Endothelial cell of umbilical vein (primary cell): ENCODE measurements around the gene DYRK3. TPM values are rescaled to one million over a fixed set of nuclear protein-coding genes. Genes with fewer than 3 reads are reported as not detected.

Experiments used
- BruUV-seq: library from RNA; stranded (reverse); fragments of 400-500 nt; replicated peaks from 2 replicates; lab custom pipeline; 2021; lab: Mats Ljungman, UMichigan
- CTCF ChIA-PET: fragments of 300-600, 350-600 bp; sonication (Branson Sonifier 250); formaldehyde crosslinking; loops from one replicate; lab custom pipeline; 2021; ENCODE audit warnings: antibody characterized with exemption, inconsistent platforms; lab: Charles Lee
- POLR2A ChIA-PET: fragments of 300-600, 350-600 bp; sonication (Branson Sonifier 250); formaldehyde crosslinking; loops from one replicate; lab custom pipeline; 2021; ENCODE audit warnings: antibody characterized with exemption, inconsistent platforms; lab: Charles Lee
- DNase-seq: peaks from one replicate; pipeline ENCODE4 v3.0.0-alpha.2; 2011; ENCODE audit warnings: low read depth, low spot score
- FAIRE-seq: peaks from 2 replicates; lab custom pipeline; 2011; peaks lifted over from hg19 to GRCh38; lab: Jason Lieb, UNC
- H2AFZ ChIP-seq: 2 replicates; pipeline ENCODE4 v1.6.0; 2012; ENCODE audit warnings: low read depth, low read length, control low read depth, inconsistent platforms
- H3K27ac ChIP-seq: 2 replicates; pipeline ENCODE4 v1.5.1; 2011; ENCODE audit warnings: low read depth, mild to moderate bottlenecking, control low read depth, low read length, moderate library complexity; ENCODE audit not compliant: insufficient read depth
- H3K27me3 ChIP-seq, 2 experiments: 2 replicates each; pipeline versions ENCODE4 v1.6.0 to v1.6.1; 2011; ENCODE audit warnings: low read length in 2 of 2, mixed read lengths in 1 of 2; ENCODE audit not compliant: control insufficient read depth in 2 of 2, insufficient read depth in 2 of 2
- H3K36me3 ChIP-seq, 2 experiments: 2 replicates in 1 of 2; 3 replicates in 1 of 2; pipeline ENCODE4 v1.5.1; 2011; ENCODE audit warnings: low read length in 2 of 2, mild to moderate bottlenecking in 1 of 2, moderate library complexity in 1 of 2; ENCODE audit not compliant: control insufficient read depth in 2 of 2, insufficient read depth in 2 of 2; ENCODE audit errors: extremely low read depth in 1 of 2
- H3K4me1 ChIP-seq: 3 replicates; pipeline ENCODE4 v1.5.1; 2011; ENCODE audit warnings: mild to moderate bottlenecking, low read length; ENCODE audit not compliant: control insufficient read depth, insufficient read depth; ENCODE audit errors: extremely low read depth
- H3K4me2 ChIP-seq: 2 replicates; pipeline ENCODE4 v1.6.1; 2011; ENCODE audit warnings: low read length, control low read depth, mixed read lengths; ENCODE audit not compliant: insufficient read depth
- H3K4me3 ChIP-seq, 3 experiments: fragments of 200-600 bp in 1 of 3; sonication (generic), shearing (Covaris generic) in 1 of 3; replicated peaks in 1 of 3; 2 replicates each; pipeline ENCODE4 v1.5.1; 2011 to 2016; ENCODE audit warnings: control low read depth in 3 of 3, low read length in 3 of 3, mild to moderate bottlenecking in 2 of 3, inconsistent platforms in 1 of 3, low read depth in 1 of 3, moderate library complexity in 1 of 3; ENCODE audit not compliant: insufficient read depth in 1 of 3
- H3K79me2 ChIP-seq: 2 replicates; pipeline ENCODE4 v1.6.0; 2012; ENCODE audit warnings: low read length, inconsistent platforms; ENCODE audit not compliant: control insufficient read depth, insufficient read depth
- H3K9ac ChIP-seq: replicated peaks from 2 replicates; pipeline ENCODE3; 2011; ENCODE audit warnings: low read length, control low read depth; ENCODE audit not compliant: insufficient read depth; ENCODE audit errors: extremely low read depth
- H3K9me1 ChIP-seq: replicated peaks from 3 replicates; pipeline ENCODE4 v1.6.0; 2011; ENCODE audit warnings: mild to moderate bottlenecking, low read length; ENCODE audit not compliant: control insufficient read depth, insufficient read depth; ENCODE audit errors: extremely low read depth
- H3K9me3 ChIP-seq: replicated peaks from 2 replicates; pipeline ENCODE4 v1.5.1; 2012; ENCODE audit warnings: low read length, inconsistent platforms; ENCODE audit not compliant: control insufficient read depth, insufficient read depth
- H4K20me1 ChIP-seq: replicated peaks from 2 replicates; pipeline ENCODE3; 2011; ENCODE audit warnings: mild to moderate bottlenecking, low read length; ENCODE audit not compliant: control insufficient read depth, insufficient read depth; ENCODE audit errors: extremely low read depth
- CTCF ChIP-seq, 2 donors: IDR thresholded peaks; 1 replicate in 1 of 2; 2 replicates in 1 of 2; pipeline ENCODE4 v1.5.1; 2011; ENCODE audit warnings: low read length in 2 of 2, mild to moderate bottlenecking in 2 of 2, moderate library complexity in 2 of 2, control low read depth in 1 of 2, inconsistent platforms in 1 of 2, low read depth in 1 of 2; ENCODE audit not compliant: insufficient read depth in 1 of 2; ENCODE audit errors: extremely low read depth in 1 of 2
- JUN ChIP-seq: IDR thresholded peaks from 2 replicates; pipeline ENCODE4 v1.6.1; 2011; ENCODE audit warnings: borderline replicate concordance, low read depth; ENCODE audit not compliant: insufficient read length, insufficient read depth
- MYC ChIP-seq: IDR thresholded peaks from one replicate; pipeline ENCODE4 v1.6.1; 2011; ENCODE audit warnings: mild to moderate bottlenecking, low read depth, low read length
- POLR2AphosphoS5 ChIP-seq: IDR thresholded peaks from 2 replicates; pipeline ENCODE4 v1.6.1; 2012; ENCODE audit warnings: low read depth, mild to moderate bottlenecking, control low read depth, low read length, moderate library complexity; ENCODE audit not compliant: insufficient read depth
- dilution Hi-C: fragments of 300-500 bp; cut with MboI; formaldehyde crosslinking; loops from one replicate; pipeline ENCODE4 v1.15.0; 2019; ENCODE audit warnings: low sequenced_read_pairs; ENCODE audit not compliant: extremely low pct_ligation_motif_present
- intact Hi-C: fragments of 100-400 bp; cut with micrococcal nuclease; formaldehyde crosslinking; loops from one replicate; pipeline ENCODE4 v1.10.0; 2022
- polyA plus RNA-seq, 4 experiments: library from polyadenylated mRNA; depleted of rRNA in 3 of 4; stranded (reverse) in 3 of 4; unstranded in 1 of 4; fragments of >200 nt; gene quantifications; 2 replicates each; pipeline versions ENCODE4 v1.2.1 to v1.2.3, GENCODE V29; 2011 to 2012; ENCODE audit warnings: missing spikeins in 1 of 4
- total RNA-seq: library from RNA; stranded (reverse); gene quantifications from 2 replicates; pipeline ENCODE4 v1.2.3, GENCODE V29; 2021

DYRK3 gene
- total and polyA plus RNA-seq, 2 donors (not counting 3 experiments of a cell fraction or from before 2014, with no cell fraction given) = 3.4 to 7.4 TPM

GRCh38 chr1:206658264-206658980 lies 23.1 kb downstream of the DYRK3 start:
- TF ChIP-seq POLR2AphosphoS5 = no peak
- no peak for TF ChIP-seq MYC
- TF ChIP-seq JUN = no peak
- TF ChIP-seq CTCF (IDR thresholded peaks at IDR 0.05; ENCODE audit: extremely low read depth in 1 of 2, insufficient read depth in 1 of 2, low read depth in 1 of 2, low read length in 2 of 2) = peak; percentile 89 to 90
- H3K4me2 ChIP-seq = no peak overlapping the region
- peaks cover 28 to 30% of the 10 kb centered on the region in 2 experiments for H3K27me3 ChIP-seq
- ChIA-PET POLR2A (no interaction called here), CTCF (interaction anchor here (0.7 to 15.0 kb wide), 20 partner anchors 8 to 324 kb away, joined by 3 to 663 read pairs (median 5); partner anchors contain the start of genes DYRK3, EIF2D and RASSF5)
- no peaks in the 10 kb centered on the region for H3K9me3 ChIP-seq
- no TSS peak for BruUV-seq
- no peaks in the 10 kb centered on the region for H3K79me2 ChIP-seq
- H2AFZ ChIP-seq = no peak overlapping the region
- H3K4me1 ChIP-seq = no peaks in the 10 kb centered on the region
- no peak overlapping the region for H3K4me3 ChIP-seq
- H3K36me3 ChIP-seq = no peaks in the 10 kb centered on the region
- no peaks in the 10 kb centered on the region for H4K20me1 ChIP-seq
- dilution Hi-C loops = no loop called here
- DNase-seq (peak; percentile 26), FAIRE-seq (peak; percentile 44)
- H3K27ac ChIP-seq = no peak overlapping the region
- intact Hi-C loops = loop anchor here (1.0 kb wide), 1 partner anchor 24 kb away; no protein-coding TSS in a partner anchor
- H3K9ac ChIP-seq = no peak overlapping the region
- H3K9me1 ChIP-seq = no peaks in the 10 kb centered on the region
